HG03159 (cell line): Measurements from ENCODE around the gene AKR1D1.
A peak's percentile ranks its signal among the peaks of the same experiment; 100 is the strongest.
"Not testable (repeated sequence)": the region's sequence is repeated elsewhere in the genome, so short reads cannot be mapped to it uniquely, and the experiment has no call there.

Experiments used
- ATAC-seq: cut with Tn5 transposase; IDR thresholded peaks from one replicate; pipeline ENCODE4 v1.9.1; 2021; ENCODE audit warnings: mild to moderate bottlenecking, moderate library complexity; ENCODE audit not compliant: unreplicated experiment

Gene AKR1D1

GRCh38 chr7:138116892-138117291, 40.6 kb downstream of the AKR1D1 start:
- no peak for ATAC-seq

DNA sequence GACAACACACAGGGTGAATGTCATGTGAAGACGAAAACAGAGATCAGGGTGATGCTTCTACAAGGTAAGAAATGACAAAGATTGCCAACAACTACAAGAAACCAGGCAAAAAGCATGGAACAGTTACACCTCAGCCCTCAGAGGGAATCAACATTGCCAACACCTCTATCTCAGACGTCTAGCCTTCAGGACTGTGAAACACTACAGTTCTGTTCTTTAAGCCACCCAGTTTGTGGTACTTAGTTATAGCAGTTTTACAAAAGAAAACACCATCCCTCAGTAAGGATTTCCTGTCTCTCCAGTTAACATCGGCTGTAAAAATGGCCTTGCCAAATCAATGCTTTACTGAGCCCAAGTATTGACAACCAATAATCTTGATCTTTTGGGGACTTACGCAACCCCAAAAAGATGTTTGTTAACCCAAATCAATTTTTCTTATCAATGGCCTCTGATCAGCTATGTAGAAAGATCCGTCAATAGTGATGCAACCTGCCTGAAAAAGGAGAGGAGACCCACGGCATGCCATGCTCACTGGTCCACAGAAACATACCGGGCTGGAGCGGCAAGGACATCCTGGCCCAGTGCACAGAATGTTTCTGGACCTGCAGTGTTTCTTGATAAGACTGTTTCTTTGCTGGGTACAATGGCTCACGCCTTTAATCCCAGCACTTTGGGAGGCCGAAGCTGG, 44.0 kb downstream of the AKR1D1 start:
- no peak for ATAC-seq

DNA sequence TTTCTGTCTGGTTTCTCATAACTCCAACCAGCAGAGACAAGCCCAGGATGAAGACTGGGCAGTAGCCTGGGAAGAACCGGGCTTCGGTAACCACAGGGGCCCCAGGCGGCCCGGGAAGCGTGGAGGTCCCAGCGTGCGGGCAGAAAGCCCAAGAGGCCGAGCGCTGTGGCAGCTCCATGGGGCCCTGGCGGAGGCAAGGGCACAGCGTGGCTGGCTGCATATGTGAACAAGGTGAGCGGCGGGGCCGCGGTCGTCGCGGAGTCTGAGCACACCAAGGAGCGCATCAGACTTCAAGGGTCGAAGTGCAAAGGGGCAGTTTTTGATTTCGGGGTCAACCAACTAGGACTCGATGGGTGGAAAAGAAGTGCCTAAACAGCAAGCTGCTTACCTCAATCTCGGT, 45.9 kb downstream of the AKR1D1 start:
- ATAC-seq: no peak

- peak; percentile 6 for ATAC-seq
These were observed 48.9 kb downstream of the AKR1D1 start for GRCh38 chr7:138125119-138125518.

DNA sequence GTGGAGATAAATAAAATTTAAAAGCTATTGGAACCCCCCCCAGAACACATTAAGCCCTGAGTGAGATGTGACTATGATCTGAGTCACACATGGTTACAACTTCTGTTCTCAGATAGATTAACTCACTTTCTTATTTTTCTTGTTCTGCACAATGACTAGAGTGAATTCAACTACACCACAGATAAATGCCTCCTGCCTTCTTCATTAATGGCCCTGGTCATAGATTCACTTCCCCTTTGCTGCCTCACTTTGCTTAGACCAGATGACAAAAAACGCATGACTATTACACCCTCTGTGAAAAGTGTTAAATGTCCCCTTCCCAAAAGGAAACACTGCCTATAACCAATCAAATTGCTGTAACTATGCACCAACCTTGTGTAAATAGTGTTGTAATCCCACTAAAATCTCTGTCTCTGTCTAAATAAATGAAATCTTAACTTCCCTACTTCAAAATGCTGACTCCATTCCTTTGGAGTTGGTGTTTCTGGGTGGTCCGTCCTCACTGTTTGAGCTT, 49.4 kb downstream of the AKR1D1 start:
- ATAC-seq: peak; percentile 79

- ATAC-seq: no peak
These were observed 50.7 kb downstream of the AKR1D1 start for GRCh38 chr7:138126928-138127327.

- ATAC-seq: no peak
These were observed 51.7 kb downstream of the AKR1D1 start for GRCh38 chr7:138127996-138128395.

- ATAC-seq: no peak
These were observed 53.4 kb downstream of the AKR1D1 start for GRCh38 chr7:138129551-138130165.

- no peak for ATAC-seq
These were observed 61.3 kb downstream of the AKR1D1 start for GRCh38 chr7:138137423-138138171.

DNA sequence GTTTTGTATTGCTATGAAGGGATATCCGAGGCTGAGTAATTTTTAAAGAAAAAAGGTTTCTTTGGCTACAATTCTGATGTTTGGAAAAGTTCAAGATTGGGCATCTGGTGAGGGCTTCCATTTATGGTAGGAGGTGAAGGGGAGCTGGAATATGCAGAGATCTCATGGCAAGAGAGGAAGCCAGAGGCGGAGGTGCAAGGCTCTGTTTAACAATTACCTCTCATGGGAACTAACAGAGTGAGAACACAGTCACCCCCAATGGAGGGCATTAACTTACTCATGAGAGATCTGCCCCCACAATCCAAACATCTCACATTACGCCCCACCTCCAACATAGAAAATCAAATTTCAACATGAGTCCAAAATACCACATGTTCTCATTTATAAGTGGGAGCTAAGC, 62.0 kb downstream of the AKR1D1 start:
- no peak for ATAC-seq

DNA sequence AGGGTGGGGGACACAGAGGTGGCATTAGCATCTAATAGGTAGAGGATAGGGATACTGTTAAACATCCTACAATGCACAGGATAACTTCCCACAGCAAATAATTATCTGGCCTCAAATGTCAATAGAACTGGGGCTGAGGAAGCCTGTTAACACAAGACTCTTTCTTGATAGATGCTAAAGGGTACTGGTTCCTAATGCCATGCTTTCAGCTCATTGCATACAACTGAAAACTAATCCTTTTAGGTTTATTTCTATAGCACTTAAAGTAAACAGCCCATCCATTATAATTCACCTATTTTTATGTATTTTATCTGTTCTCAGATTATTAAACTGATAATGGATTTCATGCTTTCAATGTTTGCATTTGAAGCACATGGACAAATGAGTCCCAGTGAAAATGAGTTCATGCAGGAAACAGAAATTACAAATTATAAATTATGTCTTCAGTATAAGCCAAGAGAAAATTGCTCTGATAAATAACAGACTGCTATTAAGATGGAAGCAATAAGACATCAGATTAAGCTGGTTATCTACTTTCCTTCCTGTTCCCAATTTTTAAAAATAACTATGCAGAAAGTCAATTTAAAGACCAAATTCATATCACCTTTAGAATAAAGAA, 66.4 kb downstream of the AKR1D1 start:
- ATAC-seq: no peak

- no peak for ATAC-seq
These were observed 68.7 kb downstream of the AKR1D1 start for GRCh38 chr7:138144958-138145357.

DNA sequence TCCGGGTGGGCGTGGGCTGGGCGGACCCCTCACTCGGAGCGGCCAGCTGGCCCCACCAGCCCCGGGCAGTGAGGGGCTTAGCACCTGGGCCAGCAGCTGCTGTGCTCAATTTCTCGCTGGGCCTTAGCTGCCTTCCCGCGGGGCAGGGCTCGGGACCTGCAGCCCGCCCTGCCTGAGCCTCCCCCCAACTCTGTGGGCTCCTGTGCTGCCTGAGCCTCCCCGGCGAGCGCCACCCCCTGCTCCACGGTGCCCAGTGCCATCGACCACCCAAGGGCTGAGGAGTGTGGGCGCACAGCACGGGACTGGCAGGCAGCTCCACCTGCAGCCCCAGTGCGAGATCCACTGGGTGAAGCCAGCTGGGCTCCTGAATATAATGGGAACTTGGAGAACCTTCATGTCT, 70.0 kb downstream of the AKR1D1 start:
- not testable (repeated sequence) for ATAC-seq

- not testable (repeated sequence) for ATAC-seq
These were observed 70.8 kb downstream of the AKR1D1 start for GRCh38 chr7:138146757-138147734.

DNA sequence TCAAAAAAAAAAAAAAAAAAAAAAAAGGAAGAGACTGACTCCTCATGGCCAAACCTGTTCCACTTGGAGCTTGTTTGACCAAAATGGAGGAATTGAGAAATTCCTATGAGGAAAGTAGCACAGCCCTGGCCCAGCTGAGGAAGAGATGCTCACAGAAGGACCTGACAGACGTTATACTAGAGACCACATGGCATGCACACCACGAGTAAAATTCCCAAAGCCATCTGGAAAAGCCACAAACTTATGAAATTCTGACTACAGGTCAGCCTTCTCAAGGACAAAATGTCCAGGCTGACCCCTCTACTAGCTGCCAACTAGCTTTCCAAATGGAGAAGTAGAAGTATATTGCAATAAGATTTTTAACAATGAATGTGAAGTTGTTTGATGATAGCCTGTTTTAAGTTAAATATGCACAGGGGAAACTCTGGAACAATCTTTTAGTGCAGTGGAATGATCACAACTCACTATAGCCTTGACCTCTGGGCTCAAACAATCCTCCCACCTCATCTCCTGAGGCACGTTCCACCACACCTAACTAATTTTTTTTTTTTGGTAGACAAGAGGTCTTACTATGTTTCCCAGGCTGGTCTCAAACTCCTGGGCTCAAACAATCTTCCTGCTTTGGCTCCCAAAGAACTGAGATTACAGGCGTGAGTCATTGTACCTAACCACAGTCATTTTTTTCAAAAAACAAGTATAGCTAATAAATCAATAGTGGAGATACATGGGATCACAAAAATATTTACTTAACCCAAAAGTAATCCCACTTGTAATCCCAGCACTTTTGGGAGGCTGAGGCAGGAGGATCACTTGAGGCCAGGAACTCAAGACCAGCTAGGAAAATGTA, 75.7 kb downstream of the AKR1D1 start:
- no peak for ATAC-seq

DNA sequence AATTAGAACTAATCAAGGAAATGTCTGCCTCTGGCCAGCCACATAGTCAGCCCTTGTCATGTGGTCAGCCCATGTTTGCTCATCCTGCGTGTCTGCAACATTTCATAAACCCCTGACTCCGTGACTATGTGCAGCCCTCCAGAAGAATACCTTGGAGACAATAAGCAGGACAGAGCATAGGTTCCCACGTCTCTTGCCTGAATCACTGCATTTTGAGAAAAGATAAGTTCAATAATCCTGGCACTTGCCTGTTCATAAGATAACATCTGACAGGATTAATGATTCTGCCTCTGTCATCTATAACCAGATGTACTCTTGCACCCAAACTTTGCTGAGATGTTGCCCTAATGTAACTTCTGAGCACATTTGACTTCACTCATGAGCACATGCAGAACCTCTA, 78.4 kb downstream of the AKR1D1 start:
- no peak for ATAC-seq

- no peak for ATAC-seq
These were observed 81.4 kb downstream of the AKR1D1 start for GRCh38 chr7:138157702-138158101.

DNA sequence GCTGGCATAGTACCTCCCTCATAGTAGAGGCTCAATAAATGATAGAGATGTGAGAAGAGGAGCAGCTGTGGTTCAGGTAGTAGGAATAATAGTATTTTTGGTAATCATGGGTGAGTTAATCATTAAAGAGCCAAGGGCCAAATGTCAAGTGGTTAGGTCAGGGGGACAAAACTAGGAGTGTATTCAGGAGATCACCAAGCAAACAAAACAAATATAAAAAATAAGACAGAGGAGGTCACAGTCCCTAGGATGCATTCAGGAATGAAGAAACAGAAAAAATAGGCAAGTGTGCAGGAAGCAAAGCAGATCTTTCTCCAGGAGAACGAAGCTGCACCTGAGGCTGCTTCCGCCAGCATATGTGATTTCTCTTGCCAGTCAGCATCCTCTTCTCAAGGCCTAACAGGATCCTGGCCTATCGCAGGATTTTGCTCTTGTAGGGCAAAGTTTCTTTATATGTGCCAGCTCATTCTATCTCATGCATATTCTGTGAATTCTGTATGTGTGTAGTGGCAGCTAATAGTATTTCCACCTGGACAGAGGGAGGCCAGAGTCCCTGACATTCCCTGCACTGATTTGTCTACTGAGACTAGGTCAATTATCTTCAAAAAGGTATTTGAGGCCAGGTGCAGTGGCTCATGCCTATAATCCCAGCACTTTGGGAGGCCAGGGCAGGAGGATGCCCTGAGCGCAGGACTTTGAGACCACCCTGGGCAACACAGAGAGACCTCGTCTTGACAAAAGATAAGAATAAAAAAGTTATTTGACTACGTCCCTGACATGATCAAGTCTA, 82.7 kb downstream of the AKR1D1 start:
- ATAC-seq: no peak
